Esophagus squamous epithelium (tissue), 4 donors: ENCODE results near the gene KCNA3.

ENCODE experiments used
- CTCF ChIP-seq, 6 experiments: fragments of 450-650 bp in 4 of 6; fragments of 200-600 bp in 2 of 6; sonication (generic) in 2 of 6; IDR thresholded peaks; one replicate each; pipeline ENCODE4 v1.5.1; 2016 to 2019; ENCODE audit warnings: antibody characterized with exemption in 6 of 6, mild to moderate bottlenecking in 4 of 6, moderate library complexity in 4 of 6
- POLR2A ChIP-seq, 4 donors: fragments of 450-650 bp; IDR thresholded peaks; one replicate each; pipeline ENCODE4 v1.6.1; 2017; ENCODE audit warnings: antibody characterized with exemption in 4 of 4, mild to moderate bottlenecking in 4 of 4, moderate library complexity in 3 of 4

DNA sequence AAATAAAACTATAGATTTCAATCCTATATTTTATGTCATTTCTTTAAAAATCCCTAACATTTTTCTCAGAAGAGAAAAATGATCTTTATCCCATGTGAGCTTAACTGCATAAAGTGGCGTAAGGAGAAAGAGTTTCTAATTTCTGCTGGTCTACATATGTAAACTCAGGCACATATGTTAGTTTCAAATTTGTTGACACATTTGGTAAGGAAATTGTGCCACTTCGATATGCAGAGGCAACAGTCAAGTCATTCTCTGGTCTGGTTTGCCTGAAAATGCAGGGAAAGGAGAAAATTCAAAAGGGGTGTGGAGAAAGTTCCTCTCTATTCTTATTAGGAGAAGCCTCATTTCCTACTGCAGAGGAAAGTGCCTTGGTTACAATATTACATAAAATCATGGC, 11.5 kb downstream of the KCNA3 start:
- TF ChIP-seq POLR2A (IDR thresholded peaks at IDR 0.05) = no peak
- no peak for TF ChIP-seq CTCF (IDR thresholded peaks at IDR 0.05)
